ENCODE data around the gene LSM3.

Gene LSM3

GRCh38 chr3:14158370-14158769 is 20.2 kb upstream of the LSM3 start:
- no peak for DNase-seq

- DNase-seq = no peak
Measured at GRCh38 chr3:14159426-14159825, 19.2 kb upstream of the LSM3 start.

- DNase-seq = no peak
Measured at GRCh38 chr3:14161282-14161681, 17.3 kb upstream of the LSM3 start.

DNA sequence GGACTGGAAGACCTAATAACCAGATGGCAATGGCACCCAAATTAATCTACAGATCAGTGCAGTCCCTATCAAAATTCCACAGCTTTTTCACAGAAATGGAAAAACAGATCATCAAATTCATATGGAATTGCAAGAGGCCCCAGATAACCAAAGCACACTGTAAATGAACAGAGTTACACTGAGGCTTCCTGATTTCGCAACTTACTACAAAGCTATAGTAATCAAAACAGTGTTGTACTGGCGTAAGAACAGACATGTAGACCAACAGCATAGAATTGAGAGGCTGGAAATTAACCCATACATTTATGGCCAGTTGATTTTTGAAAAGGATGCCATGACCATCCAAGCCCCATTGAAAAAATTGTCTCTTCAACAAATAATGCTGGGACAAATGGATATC is 16.4 kb upstream of the LSM3 start:
- DNase-seq = no peak

DNA sequence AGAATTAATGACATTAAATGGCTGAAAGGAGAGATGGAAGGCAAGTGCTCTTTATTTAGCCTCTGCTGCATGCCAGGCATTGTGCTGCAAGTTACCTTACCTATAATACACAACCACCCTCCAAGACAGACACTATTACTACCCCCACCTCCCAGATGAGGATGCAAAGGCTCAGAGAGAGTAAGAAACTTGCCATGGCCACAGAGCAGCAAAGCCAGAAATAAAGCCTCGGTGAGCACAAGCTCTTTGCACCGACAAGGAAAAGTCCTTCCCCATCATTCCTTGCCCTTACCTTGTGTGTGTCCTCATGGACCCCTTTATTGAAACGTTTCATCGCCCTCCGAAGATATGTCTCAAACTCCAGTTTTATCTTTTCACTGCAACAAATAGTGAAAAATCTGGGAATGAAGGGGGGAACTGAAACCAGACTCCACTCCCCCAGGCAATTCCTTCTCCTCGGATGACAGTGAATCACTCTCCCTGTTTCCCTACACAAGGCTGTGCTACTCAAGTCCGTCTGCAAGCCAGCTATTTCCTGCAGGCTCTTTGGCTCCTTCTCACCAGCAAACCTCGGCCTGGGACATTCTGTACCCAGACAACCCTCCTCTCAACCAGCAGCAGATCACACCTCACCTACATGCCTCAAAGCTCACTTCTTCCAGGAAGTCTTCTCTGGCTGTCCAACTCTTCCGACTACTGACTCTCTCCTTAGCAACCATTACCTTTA is 11.6 kb upstream of the LSM3 start:
- DNase-seq = no peak

GRCh38 chr3:14169435-14169834 is 9.2 kb upstream of the LSM3 start:
- no peak for DNase-seq

GRCh38 chr3:14169871-14170270 is 8.7 kb upstream of the LSM3 start:
- no peak for DNase-seq

DNA sequence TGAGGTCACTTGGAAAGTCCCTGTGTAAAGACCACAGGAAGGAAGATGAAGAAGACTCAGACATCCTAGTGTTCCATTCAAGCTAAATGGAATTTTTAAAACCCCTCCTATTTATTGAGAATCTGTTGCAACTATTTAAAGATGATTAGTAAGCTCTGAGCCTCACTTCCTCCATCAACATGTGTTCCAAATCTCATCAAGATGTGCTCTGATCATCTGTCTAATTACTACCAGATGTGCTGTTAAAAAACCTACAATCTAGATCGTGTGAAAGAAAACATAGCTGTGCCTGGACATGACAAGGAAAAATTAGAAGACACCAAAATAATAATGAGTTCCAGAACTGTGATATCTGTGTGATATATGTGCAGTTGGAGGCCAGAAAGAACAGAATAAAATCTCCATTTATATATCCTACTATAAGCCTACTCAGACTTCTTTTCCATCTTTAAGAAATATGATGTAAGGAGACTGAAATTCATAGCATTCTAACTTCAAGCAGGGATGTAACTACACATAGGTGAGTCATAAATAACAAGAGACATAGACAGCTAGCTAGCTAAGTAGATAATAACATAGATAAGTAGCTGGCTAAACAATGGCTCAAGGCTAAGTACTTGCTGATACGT is 8.0 kb upstream of the LSM3 start:
- no peak for DNase-seq

- no peak for DNase-seq
Measured at GRCh38 chr3:14172496-14172895, 6.1 kb upstream of the LSM3 start.

DNA sequence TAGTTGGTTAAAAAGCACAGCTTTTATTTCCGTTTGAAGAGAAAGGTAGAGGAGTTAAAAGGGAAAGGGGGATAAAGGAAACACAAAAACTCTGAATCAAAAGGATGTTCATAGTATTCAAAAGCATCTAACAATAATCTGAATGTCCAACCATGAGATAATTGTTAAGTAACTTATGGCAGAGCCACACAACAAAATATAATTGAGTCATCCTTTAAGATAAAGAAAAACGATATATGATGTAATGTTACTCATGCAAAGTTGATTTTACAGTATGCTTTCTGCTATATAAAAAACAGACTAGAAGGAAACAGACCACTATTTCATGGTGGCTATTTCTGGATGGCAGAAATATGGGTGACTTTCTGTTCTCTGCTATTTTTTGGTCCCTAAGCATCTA is 4.1 kb upstream of the LSM3 start:
- DNase-seq = no peak

DNA sequence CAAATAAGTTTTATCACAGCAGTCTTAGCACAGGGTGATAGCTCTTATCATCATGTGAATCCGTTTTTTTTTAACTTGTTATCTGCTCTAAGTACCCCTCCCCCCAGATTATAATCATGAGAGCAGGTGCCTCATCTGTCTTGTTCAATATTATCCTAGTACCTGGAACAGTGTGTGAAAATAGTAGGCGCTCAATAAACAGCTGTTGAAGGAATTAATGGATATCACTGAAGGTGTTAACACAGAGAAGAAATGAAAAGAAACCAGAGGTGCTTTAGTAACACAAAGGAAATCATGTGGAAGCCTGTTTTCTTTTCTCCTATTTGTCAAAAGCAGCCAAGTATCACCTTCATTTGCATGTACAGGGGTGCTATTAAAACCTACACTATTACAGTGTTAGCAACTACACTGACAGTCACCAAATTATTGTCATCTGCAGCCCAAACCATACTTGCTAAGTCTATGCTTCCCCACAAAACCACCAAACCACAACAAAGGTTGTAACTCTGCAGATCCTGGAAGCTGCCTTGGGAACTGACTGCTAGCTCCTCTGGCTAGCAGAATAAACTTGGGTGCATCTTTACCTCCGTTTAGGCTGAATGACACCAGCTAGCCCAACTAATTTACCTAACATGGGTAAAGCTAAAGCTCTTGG is 3.1 kb upstream of the LSM3 start:
- no peak for DNase-seq

GRCh38 chr3:14177580-14178246 is 904 bp upstream of the LSM3 start:
- no peak for DNase-seq

- no peak for DNase-seq
Measured at GRCh38 chr3:14179114-14179465, 473 bp downstream of the LSM3 start.

GRCh38 chr3:14179795-14180194 is 1.2 kb downstream of the LSM3 start:
- no peak for DNase-seq

DNA sequence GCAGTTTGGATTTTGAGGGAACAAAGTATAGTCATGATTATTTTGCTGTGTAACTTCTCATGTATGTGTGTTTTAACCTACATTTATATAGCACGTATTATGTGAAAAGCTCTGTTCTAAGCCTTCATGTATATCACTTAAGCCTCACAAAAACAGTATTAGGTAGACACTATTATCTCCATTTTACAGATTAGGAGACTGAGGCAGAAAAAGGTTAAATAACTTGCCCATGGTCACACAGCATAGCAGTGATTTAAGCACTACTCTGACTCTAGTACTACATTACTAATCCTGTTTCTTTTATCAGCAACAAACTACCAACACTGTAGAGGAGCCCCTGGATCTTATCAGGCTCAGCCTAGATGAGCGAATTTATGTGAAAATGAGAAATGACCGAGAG is 2.6 kb downstream of the LSM3 start:
- DNase-seq = no peak

DNA sequence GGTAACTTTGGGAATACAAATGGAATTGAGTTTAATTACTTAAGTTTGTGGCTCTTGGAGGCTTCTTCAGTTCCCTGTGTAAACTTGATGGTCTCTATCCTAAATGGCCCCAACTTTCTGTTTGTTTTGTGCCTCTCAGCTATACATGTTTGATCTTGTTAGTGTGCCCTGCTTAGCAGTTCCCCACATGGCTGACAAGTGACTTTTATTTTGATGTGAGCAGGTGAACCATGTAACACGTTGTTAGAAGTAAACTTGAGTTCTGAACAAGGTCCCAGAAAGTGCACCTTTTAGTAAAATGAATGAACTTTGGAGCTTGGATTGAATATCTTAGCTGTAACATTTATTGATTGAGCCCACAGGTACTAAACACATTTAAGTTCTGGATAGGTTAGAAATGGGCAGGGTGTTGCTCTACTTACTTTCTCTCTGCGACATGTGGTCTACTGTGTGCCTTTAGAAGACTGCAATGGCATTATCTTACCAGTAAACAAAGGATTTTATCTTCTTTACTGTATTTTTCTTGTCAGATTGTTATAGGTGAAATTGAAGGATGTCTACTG is 4.5 kb downstream of the LSM3 start:
- DNase-seq = no peak

- DNase-seq = no peak
Measured at GRCh38 chr3:14186854-14187458, 8.3 kb downstream of the LSM3 start.

DNA sequence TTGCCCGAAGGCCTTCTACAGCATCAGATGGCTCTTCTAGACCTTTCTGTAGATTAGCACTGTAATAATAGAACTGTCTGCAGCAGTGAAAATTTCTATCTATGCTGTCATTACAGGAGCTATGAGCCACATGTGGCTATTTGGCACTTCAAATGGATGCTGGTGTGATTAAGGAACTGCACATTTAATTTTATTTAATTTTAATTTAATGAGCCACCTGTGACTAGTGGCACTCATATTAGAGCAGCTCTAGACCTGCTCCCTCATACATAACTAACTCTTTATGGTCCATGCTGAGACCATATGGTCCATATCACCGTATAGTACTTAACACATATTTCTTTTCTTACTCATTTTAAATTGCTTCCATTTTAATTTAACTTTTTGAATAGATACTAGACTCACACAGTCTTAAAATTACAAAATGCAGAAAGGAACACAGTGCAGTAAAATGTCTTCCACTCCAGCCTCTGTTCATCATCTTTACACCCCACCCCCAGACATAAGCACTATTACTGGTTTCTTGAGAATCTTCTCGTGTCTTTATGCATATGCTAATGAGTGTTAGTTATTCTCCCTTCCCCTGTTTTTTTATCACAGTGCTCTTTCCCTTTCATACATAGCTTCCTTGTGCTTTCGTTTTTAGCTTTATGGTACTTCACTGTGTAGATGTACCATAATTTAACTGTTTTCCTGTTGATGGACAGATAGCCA is 9.6 kb downstream of the LSM3 start:
- DNase-seq = no peak

DNA sequence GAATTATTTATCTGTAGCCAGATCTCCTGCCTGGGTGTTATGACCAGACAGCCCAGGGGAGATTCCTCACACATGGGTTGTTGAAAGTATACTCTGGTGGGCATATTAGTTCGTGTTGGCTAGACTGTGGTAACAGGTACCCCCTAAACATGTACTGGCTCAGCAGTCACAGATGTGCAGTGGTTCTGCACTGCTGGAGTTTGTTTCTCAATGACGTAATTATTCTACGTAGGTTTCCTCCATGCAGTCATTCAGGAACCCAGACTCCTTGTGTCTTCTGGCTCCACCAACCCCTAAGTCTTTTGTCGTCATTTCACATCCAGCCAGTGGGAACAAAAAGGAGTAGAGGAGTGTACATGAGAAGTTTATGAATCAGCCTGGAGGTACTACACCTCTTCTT is 16.2 kb downstream of the LSM3 start:
- no peak for DNase-seq

DNA sequence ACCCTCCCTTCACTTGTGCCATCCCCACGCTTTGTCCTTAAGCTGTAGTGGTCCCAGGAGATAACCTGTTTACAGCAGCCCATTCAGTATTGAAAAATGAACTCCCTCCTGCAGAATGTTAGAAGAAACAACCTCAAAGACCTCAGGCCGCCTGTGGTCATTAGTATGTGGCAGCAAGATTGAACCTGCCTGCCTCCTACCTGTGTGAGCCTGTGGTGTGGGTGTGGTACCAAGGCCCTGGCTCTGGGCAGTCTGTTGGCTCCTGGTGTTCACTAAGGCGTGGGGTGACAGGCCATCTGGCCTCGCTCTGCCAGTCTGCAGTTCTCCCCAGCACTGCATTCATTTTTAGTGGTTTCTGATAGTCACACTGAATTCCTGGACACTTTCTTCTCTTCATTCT is 21.0 kb downstream of the LSM3 start:
- no peak for DNase-seq

DNA sequence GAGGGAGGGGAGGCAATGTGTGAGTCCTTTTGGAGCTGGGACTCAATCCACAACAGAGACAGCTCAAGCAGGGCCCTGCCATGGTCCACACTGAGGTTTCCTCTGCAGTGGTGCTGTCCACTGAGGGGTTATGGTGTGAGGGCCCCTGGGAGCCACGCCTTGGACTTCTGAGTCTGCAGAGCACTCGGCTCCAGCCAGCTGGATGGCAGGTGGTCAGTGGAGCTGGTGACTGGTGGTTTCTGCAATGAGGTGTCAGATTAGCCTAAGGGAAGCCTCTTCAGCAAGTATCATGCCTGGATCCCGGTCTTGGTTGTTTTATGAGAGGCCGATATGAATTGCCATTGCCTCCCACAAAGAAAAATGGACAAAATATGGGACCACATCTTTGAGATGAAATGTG is 21.7 kb downstream of the LSM3 start:
- DNase-seq = no peak

DNA sequence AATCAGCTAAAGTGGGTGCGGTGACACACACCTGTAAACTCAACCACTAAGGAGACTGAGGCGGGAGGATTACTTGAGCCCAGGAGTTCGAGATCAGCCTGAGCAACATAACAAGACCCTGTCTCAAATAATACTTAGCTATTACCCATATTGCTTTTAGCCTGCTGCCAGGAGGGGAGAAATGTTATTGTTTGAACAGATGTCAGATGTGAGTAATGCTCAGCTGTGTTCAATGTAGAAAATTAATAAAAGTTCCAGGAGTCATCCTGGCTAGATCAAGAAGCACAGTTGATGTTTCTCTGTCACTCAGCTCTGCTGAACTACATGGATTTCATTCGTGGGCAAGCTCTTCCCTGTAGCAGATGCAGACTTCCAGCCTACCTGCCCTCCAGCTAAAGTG is 22.2 kb downstream of the LSM3 start:
- DNase-seq = no peak

Data from NCI-H1694 (cell line).